DND-41 (cell line): Measurements from ENCODE around the gene NEDD4L.

Source experiments
- ATAC-seq: fragments of 200-7000 bp; cut with Tn5 transposase; 3 replicates; pipeline ENCODE4 v1.9.1; 2021; ENCODE audit warnings: low read depth; ENCODE audit not compliant: insufficient read depth
- DNase-seq: peaks from one replicate; pipeline ENCODE4 v3.0.0-alpha.2; 2020
- H2AFZ ChIP-seq: 2 replicates; pipeline ENCODE4 v1.6.0; 2012; ENCODE audit warnings: low read depth, low read length
- H3K27ac ChIP-seq: 2 replicates; pipeline ENCODE4 v1.5.1; 2012; ENCODE audit warnings: low read length, inconsistent platforms
- H3K27me3 ChIP-seq: fragments of 200-600 bp; sonication (generic); 2 replicates; pipeline ENCODE4 v1.6.0; 2012; ENCODE audit warnings: low read length, mild to moderate bottlenecking, inconsistent platforms; ENCODE audit not compliant: insufficient read depth, poor library complexity
- H3K36me3 ChIP-seq: 2 replicates; pipeline ENCODE4 v1.5.1; 2012; ENCODE audit warnings: low read length, inconsistent platforms; ENCODE audit not compliant: insufficient read depth
- H3K4me1 ChIP-seq: 2 replicates; pipeline ENCODE4 v1.5.1; 2012; ENCODE audit warnings: mild to moderate bottlenecking, low read length; ENCODE audit not compliant: insufficient read depth
- H3K4me2 ChIP-seq: 2 replicates; pipeline ENCODE4 v1.6.0; 2012; ENCODE audit warnings: mild to moderate bottlenecking, moderate library complexity, low read length, inconsistent platforms; ENCODE audit not compliant: insufficient read depth
- H3K4me3 ChIP-seq, 2 experiments: fragments of 200-600 bp in 1 of 2; shearing (Covaris generic) in 1 of 2; 2 replicates each; pipeline ENCODE4 v1.5.1; 2012 to 2016; ENCODE audit warnings: inconsistent platforms in 2 of 2, low read length in 2 of 2, mild to moderate bottlenecking in 2 of 2, low read depth in 1 of 2, moderate library complexity in 1 of 2
- H3K79me2 ChIP-seq: 2 replicates; pipeline ENCODE4 v1.6.0; 2012; ENCODE audit warnings: low read length, inconsistent platforms; ENCODE audit not compliant: insufficient read depth
- H3K9ac ChIP-seq: 2 replicates; pipeline ENCODE4 v1.6.0; 2012; ENCODE audit warnings: low read depth, mild to moderate bottlenecking, inconsistent platforms, low read length, moderate library complexity
- H3K9me3 ChIP-seq: 2 replicates; pipeline ENCODE4 v1.5.1; 2012; ENCODE audit warnings: low read length, moderate library complexity, mild to moderate bottlenecking, inconsistent platforms; ENCODE audit not compliant: insufficient read depth, severe bottlenecking
- H4K20me1 ChIP-seq: 2 replicates; pipeline ENCODE4 v1.6.0; 2012; ENCODE audit warnings: low read length; ENCODE audit not compliant: insufficient read depth
- CTCF ChIP-seq: IDR thresholded peaks from 2 replicates; pipeline ENCODE4 v1.5.1; 2012; ENCODE audit warnings: borderline replicate concordance, low read length, moderate library complexity, mild to moderate bottlenecking; ENCODE audit not compliant: poor library complexity, severe bottlenecking; ENCODE audit errors: extremely low read depth
- EZH2 ChIP-seq: IDR thresholded peaks from 3 replicates; pipeline ENCODE4 v1.6.1; 2012; ENCODE audit warnings: borderline replicate concordance, low read depth, mild to moderate bottlenecking, moderate library complexity, low read length, inconsistent platforms; ENCODE audit not compliant: severe bottlenecking

The NEDD4L gene

GRCh38 chr18:58178511-58178910 lies 134.5 kb downstream of the NEDD4L start:
- no peak overlapping the region for H3K4me2 ChIP-seq
- H3K27ac ChIP-seq = no peak overlapping the region
- no peaks in the 10 kb centered on the region for H3K4me1 ChIP-seq
- ATAC-seq = no peak
- TF ChIP-seq EZH2 = no peak
- no peak for TF ChIP-seq CTCF
- H3K9ac ChIP-seq = no peak overlapping the region
- no peaks in the 10 kb centered on the region for H3K9me3 ChIP-seq
- no peaks in the 10 kb centered on the region for H3K36me3 ChIP-seq
- H3K79me2 ChIP-seq = no peaks in the 10 kb centered on the region
- DNase-seq = no peak
- H4K20me1 ChIP-seq = no peaks in the 10 kb centered on the region; the same call in 1 of the 2 replicates
- no peaks in the 10 kb centered on the region for H3K27me3 ChIP-seq
- H3K4me3 ChIP-seq = no peak overlapping the region
- H2AFZ ChIP-seq = no peak overlapping the region

DNA sequence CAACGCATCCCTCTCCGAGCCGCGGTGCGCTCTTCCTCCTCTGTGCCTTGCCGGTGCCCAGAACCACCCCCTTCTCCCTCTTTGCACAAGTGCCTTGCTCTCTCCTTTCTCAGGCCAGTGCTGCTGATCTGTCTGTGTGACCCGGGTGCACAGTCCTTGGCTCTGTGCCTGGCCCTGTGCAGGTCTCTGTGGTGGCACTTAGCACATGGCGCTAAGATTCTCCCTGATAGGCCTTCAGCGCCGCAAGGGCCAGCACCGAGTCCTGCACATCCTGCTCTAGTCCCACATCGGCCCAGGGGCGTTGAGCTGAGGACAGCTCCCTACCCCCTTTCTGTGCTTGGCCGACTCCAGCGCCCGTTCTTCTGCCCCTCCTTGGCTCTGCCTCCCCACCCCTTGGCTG lies 136.1 kb downstream of the NEDD4L start:
- no peaks in the 10 kb centered on the region for H3K27me3 ChIP-seq
- ATAC-seq (no peak), DNase-seq (no peak)
- no peak overlapping the region for H3K4me3 ChIP-seq
- H3K9me3 ChIP-seq = no peaks in the 10 kb centered on the region
- no peaks in the 10 kb centered on the region for H3K79me2 ChIP-seq
- H2AFZ ChIP-seq = no peak overlapping the region
- no peaks in the 10 kb centered on the region for H3K36me3 ChIP-seq
- H3K4me1 ChIP-seq = no peaks in the 10 kb centered on the region
- H4K20me1 ChIP-seq = no peaks in the 10 kb centered on the region; the same call in 1 of the 2 replicates
- TF ChIP-seq EZH2 (no peak), CTCF (no peak)
- H3K9ac ChIP-seq = no peak overlapping the region
- no peak overlapping the region for H3K4me2 ChIP-seq
- H3K27ac ChIP-seq = no peak overlapping the region

DNA sequence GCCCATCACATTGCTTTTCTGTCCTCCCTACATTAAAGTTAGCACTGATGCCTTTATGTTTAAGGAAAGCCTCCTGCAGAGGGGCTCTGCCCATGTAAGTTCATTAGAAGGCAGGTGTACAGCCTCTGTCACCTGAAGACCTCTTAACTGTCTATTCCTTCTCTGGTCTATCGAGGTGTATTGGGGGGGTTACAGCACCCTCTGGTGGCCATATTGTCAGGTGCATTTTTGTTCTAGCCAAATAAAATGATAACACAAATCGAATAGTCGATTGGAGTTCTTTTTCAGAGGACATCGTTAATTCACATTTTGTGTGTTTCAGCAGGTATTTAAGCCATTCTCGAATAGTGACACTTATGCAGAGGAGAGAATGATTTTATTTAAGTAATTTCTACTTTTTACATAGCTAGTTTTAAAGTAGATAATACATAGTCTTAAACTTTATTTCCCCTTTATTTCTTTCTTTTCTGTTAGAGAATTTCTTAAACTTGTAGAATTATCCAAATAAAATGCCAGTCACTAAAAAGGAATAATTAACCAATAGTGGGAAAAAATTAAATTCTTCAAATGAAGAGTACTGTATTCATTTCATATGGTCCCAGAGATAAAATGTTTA lies 136.8 kb downstream of the NEDD4L start:
- ATAC-seq (peak; percentile 64; the same call in 2 of the 3 replicates), DNase-seq (peak; percentile 54)
- Histone ChIP-seq H3K36me3 (no peaks in the 10 kb centered on the region), H3K9me3 (no peaks in the 10 kb centered on the region), H3K27ac (no peak overlapping the region), H3K9ac (no peak overlapping the region), H2AFZ (no peak overlapping the region), H3K27me3 (no peaks in the 10 kb centered on the region), H3K4me2 (no peak overlapping the region), H4K20me1 (no peaks in the 10 kb centered on the region; the same call in 1 of the 2 replicates), H3K4me3 (no peak overlapping the region), H3K4me1 (no peaks in the 10 kb centered on the region), H3K79me2 (no peaks in the 10 kb centered on the region)
- TF ChIP-seq EZH2 (no peak), CTCF (peak; percentile 89)

GRCh38 chr18:58181988-58182387 lies 138.0 kb downstream of the NEDD4L start:
- Histone ChIP-seq H3K27me3 (no peaks in the 10 kb centered on the region), H3K27ac (no peak overlapping the region), H3K9ac (no peak overlapping the region), H3K79me2 (no peaks in the 10 kb centered on the region), H2AFZ (no peak overlapping the region), H3K9me3 (no peaks in the 10 kb centered on the region), H4K20me1 (no peaks in the 10 kb centered on the region), H3K4me3 (no peak overlapping the region), H3K4me2 (no peak overlapping the region), H3K36me3 (no peaks in the 10 kb centered on the region), H3K4me1 (no peaks in the 10 kb centered on the region)
- ATAC-seq = no peak
- TF ChIP-seq EZH2 (no peak), CTCF (no peak)
- DNase-seq = no peak
